Sigmoid colon (tissue), 4 donors: Measurements from ENCODE around the gene UBN1.

Experiments
- EP300 ChIP-seq, 4 donors: sonication (generic); formaldehyde crosslinking; IDR thresholded peaks; one replicate each; pipeline ENCODE4 v1.6.1; 2017; ENCODE audit warnings: antibody characterized with exemption in 4 of 4
- POLR2A ChIP-seq, 2 donors: fragments of 450-650 bp; IDR thresholded peaks; one replicate each; pipeline ENCODE4 v1.6.1; 2016; ENCODE audit warnings: antibody characterized with exemption in 2 of 2, mild to moderate bottlenecking in 2 of 2, moderate library complexity in 2 of 2
- TF ChIP-seq, protein P1 (sequence below), 4 experiments: fragments of 450-650 bp in 3 of 4; fragments of 200-600 bp in 1 of 4; IDR thresholded peaks; one replicate each; pipeline ENCODE4 v1.5.1; 2016 to 2019; ENCODE audit warnings: antibody characterized with exemption in 4 of 4, mild to moderate bottlenecking in 3 of 4, moderate library complexity in 2 of 4

DNA sequence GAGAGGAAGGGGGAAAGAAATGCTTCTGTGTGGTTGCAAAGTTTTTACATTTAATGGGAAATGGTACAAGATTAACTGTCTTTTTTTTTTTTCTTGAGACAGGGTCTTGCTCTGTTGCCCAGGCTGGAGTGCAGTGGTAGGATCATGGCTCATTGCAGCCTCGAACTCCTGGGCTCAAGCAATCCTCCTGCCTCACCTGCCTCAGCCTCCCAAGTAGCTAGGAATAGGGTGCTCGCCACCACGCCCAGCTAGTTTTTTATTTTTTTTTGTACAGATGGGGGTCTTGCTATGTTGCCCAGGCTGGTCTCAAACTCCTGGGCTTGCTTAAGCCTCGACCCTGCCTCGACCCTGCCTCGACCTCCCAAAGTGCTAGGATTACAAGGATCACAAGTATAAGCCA, 41.0 kb upstream of the UBN1 start:
- TF ChIP-seq, protein P1, sequence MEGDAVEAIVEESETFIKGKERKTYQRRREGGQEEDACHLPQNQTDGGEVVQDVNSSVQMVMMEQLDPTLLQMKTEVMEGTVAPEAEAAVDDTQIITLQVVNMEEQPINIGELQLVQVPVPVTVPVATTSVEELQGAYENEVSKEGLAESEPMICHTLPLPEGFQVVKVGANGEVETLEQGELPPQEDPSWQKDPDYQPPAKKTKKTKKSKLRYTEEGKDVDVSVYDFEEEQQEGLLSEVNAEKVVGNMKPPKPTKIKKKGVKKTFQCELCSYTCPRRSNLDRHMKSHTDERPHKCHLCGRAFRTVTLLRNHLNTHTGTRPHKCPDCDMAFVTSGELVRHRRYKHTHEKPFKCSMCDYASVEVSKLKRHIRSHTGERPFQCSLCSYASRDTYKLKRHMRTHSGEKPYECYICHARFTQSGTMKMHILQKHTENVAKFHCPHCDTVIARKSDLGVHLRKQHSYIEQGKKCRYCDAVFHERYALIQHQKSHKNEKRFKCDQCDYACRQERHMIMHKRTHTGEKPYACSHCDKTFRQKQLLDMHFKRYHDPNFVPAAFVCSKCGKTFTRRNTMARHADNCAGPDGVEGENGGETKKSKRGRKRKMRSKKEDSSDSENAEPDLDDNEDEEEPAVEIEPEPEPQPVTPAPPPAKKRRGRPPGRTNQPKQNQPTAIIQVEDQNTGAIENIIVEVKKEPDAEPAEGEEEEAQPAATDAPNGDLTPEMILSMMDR (IDR thresholded peaks at IDR 0.05), result no peak
- TF ChIP-seq EP300 (IDR thresholded peaks at IDR 0.05), result no peak
- TF ChIP-seq POLR2A (IDR thresholded peaks at IDR 0.05), result no peak
